PC-9 (cell line): ENCODE results near the gene C9orf153. TPM values are rescaled to one million over a fixed set of nuclear protein-coding genes. Genes with fewer than 3 reads are reported as not detected.
A peak's percentile ranks its signal among the peaks of the same experiment; 100 is the strongest.

Experiments used
- BruUV-seq: library from RNA; stranded (reverse); fragments of 400-500 nt; replicated peaks from 2 replicates; lab custom pipeline; 2021; lab: Mats Ljungman, UMichigan
- CTCF ChIA-PET: fragments of 300-600 bp; sonication (Branson Sonifier 250); formaldehyde crosslinking; loops from one replicate; lab custom pipeline; 2022; ENCODE audit warnings: antibody characterized with exemption; lab: Charles Lee
- POLR2A ChIA-PET: fragments of 300-600 bp; sonication (Branson Sonifier 250); formaldehyde crosslinking; loops from one replicate; lab custom pipeline; 2022; ENCODE audit warnings: antibody characterized with exemption; ENCODE audit not compliant: unreplicated experiment; lab: Charles Lee
- DNase-seq, 2 experiments: peaks; one replicate each; pipeline versions ENCODE4 v3.0.0 to v3.0.0-alpha.2; 2015 to 2022; ENCODE audit warnings: mixed read lengths in 1 of 2
- H2AFZ ChIP-seq: fragments of 200-600 bp; sonication (generic); 2 replicates; pipeline ENCODE4 v1.8.1; 2017; ENCODE audit warnings: antibody characterized with exemption
- H3F3A ChIP-seq: fragments of 200-600 bp; sonication (generic); 2 replicates; pipeline ENCODE4 v1.8.1; 2017; ENCODE audit warnings: antibody characterized with exemption, mild to moderate bottlenecking, low read depth; ENCODE audit not compliant: insufficient read depth
- H3K27ac ChIP-seq: fragments of 200-600 bp; sonication (generic); 2 replicates; pipeline ENCODE4 v1.6.1; 2016; ENCODE audit warnings: mixed run types
- H3K27me3 ChIP-seq: fragments of 200-600 bp; sonication (generic); 2 replicates; pipeline ENCODE4 v1.6.1; 2016; ENCODE audit warnings: low read depth, mixed run types; ENCODE audit not compliant: insufficient read depth
- H3K36me3 ChIP-seq: fragments of 200-600 bp; sonication (generic); 2 replicates; pipeline ENCODE4 v1.6.1; 2016; ENCODE audit warnings: low read depth, mixed run types
- H3K4me1 ChIP-seq: fragments of 200-600 bp; sonication (generic); replicated peaks from 2 replicates; pipeline ENCODE4 v1.6.1; 2016; ENCODE audit warnings: mixed run types; ENCODE audit not compliant: insufficient read depth
- H3K4me2 ChIP-seq: fragments of 200-600 bp; sonication (generic); 2 replicates; pipeline ENCODE4 v1.6.1; 2017; ENCODE audit warnings: mixed run types
- H3K4me3 ChIP-seq: fragments of 200-600 bp; sonication (generic); 2 replicates; pipeline ENCODE4 v1.6.1; 2016; ENCODE audit warnings: mixed run types
- H3K79me2 ChIP-seq: fragments of 200-600 bp; sonication (generic); 2 replicates; pipeline ENCODE4 v1.6.1; 2017; ENCODE audit warnings: low read depth, mixed run types
- H3K9me2 ChIP-seq: fragments of 200-600 bp; sonication (generic); 2 replicates; pipeline ENCODE4 v1.8.1; 2017; ENCODE audit warnings: mild to moderate bottlenecking; ENCODE audit not compliant: insufficient read depth
- H3K9me3 ChIP-seq: fragments of 200-600 bp; sonication (generic); 2 replicates; pipeline ENCODE4 v1.8.1; 2016; ENCODE audit warnings: low read depth; ENCODE audit not compliant: insufficient read depth
- H4K20me1 ChIP-seq: fragments of 200-600 bp; sonication (generic); 2 replicates; pipeline ENCODE4 v1.8.1; 2017; ENCODE audit not compliant: insufficient read depth
- CTCF ChIP-seq: fragments of 200-600 bp; sonication (generic); conservative IDR thresholded peaks from 2 replicates; pipeline ENCODE4 v1.6.1; 2017; ENCODE audit warnings: mixed run types, antibody characterized with exemption, mild to moderate bottlenecking, moderate library complexity
- EZH2 ChIP-seq: fragments of 200-600 bp; sonication (generic); IDR thresholded peaks from 2 replicates; pipeline ENCODE4 v1.8.0; 2017; ENCODE audit warnings: antibody characterized with exemption, low read depth
- intact Hi-C: fragments of 100-400 bp; cut with micrococcal nuclease; formaldehyde crosslinking; loops from one replicate; pipeline ENCODE4 v1.10.0; 2022; ENCODE audit not compliant: unreplicated experiment
- total RNA-seq: library from RNA; stranded (reverse); gene quantifications from 2 replicates; pipeline ENCODE4 v1.2.3, GENCODE V29; 2021

C9orf153 gene
- total RNA-seq, 1 experiment from 2014 or later, result 0.52 TPM

- Histone ChIP-seq H3K9me3 (no peaks in the 10 kb centered on the region), H3K4me1 (no peaks in the 10 kb centered on the region), H3K9me2 (no peaks in the 10 kb centered on the region), H4K20me1 (no peaks in the 10 kb centered on the region), H3K36me3 (peaks cover 48% of the 10 kb centered on the region), H2AFZ (no peak overlapping the region), H3K79me2 (no peaks in the 10 kb centered on the region), H3K4me3 (no peak overlapping the region), H3K27ac (peak overlapping the region; percentile 24; the same call in 1 of the 2 replicates), H3K4me2 (no peak overlapping the region), H3K27me3 (no peaks in the 10 kb centered on the region), H3F3A (peaks cover 2% of the 10 kb centered on the region; the same call in 1 of the 2 replicates)
- no TSS peak for BruUV-seq
- CTCF ChIA-PET, result no interaction called here
- no peak for TF ChIP-seq EZH2
- no peak for TF ChIP-seq CTCF
- intact Hi-C loops, result no loop called here
- POLR2A ChIA-PET, result no interaction called here
- DNase-seq, result no peak
These were observed 44.0 kb upstream of the C9orf153 start for GRCh38 chr9:86303316-86303975.

- no TSS peak for BruUV-seq
- POLR2A ChIA-PET, result no interaction called here
- no peaks in the 10 kb centered on the region for H3K4me1 ChIP-seq
These were observed 42.2 kb upstream of the C9orf153 start for GRCh38 chr9:86301686-86302085.

GRCh38 chr9:86300701-86301100, 41.2 kb upstream of the C9orf153 start:
- no peak overlapping the region for H3K4me3 ChIP-seq
- no peak for TF ChIP-seq CTCF
- TF ChIP-seq EZH2, result no peak
- H3K79me2 ChIP-seq, result no peaks in the 10 kb centered on the region
- no peak overlapping the region for H3K27ac ChIP-seq
- H3K9me3 ChIP-seq, result no peaks in the 10 kb centered on the region
- no peaks in the 10 kb centered on the region for H3K27me3 ChIP-seq
- peaks cover 4% of the 10 kb centered on the region; the same call in 1 of the 2 replicates for H3F3A ChIP-seq
- H3K9me2 ChIP-seq, result no peaks in the 10 kb centered on the region
- BruUV-seq, result no TSS peak
- peaks cover 32% of the 10 kb centered on the region for H3K36me3 ChIP-seq
- H3K4me2 ChIP-seq, result no peak overlapping the region
- DNase-seq, result no peak
- ChIA-PET POLR2A (no interaction called here), CTCF (no interaction called here)
- intact Hi-C loops, result no loop called here
- H4K20me1 ChIP-seq, result no peaks in the 10 kb centered on the region; the same call in 1 of the 2 replicates
- H2AFZ ChIP-seq, result no peak overlapping the region
- no peaks in the 10 kb centered on the region for H3K4me1 ChIP-seq

More at GRCh38 chr9:86301686-86302085, 42.2 kb upstream of the C9orf153 start:
- CTCF ChIA-PET, result no interaction called here
- Histone ChIP-seq H3K4me2 (no peak overlapping the region), H3K27me3 (no peaks in the 10 kb centered on the region), H3K4me3 (no peak overlapping the region), H2AFZ (no peak overlapping the region), H3K36me3 (peaks cover 33% of the 10 kb centered on the region), H3K9me2 (no peaks in the 10 kb centered on the region), H3K79me2 (no peaks in the 10 kb centered on the region), H3F3A (peaks cover 4% of the 10 kb centered on the region; the same call in 1 of the 2 replicates), H3K9me3 (no peaks in the 10 kb centered on the region), H4K20me1 (no peaks in the 10 kb centered on the region), H3K27ac (no peak overlapping the region)
- DNase-seq, result no peak
- intact Hi-C loops, result no loop called here
- TF ChIP-seq EZH2, result no peak
- no peak for TF ChIP-seq CTCF
